Lower lobe of right lung (tissue), 2 donors: Measurements from ENCODE around the gene NUAK1. TPM values are rescaled to one million over a fixed set of nuclear protein-coding genes. Genes with fewer than 3 reads are reported as not detected.
"Not testable (repeated sequence)": the region's sequence is repeated elsewhere in the genome, so short reads cannot be mapped to it uniquely, and the experiment has no call there.

Experiments used
- ATAC-seq, 2 donors: fragments of 200-7000 bp; cut with Tn5 transposase; one replicate each; pipeline ENCODE4 v1.9.1; 2020 to 2022; ENCODE audit warnings: mild to moderate bottlenecking in 2 of 2, moderate library complexity in 2 of 2
- DNase-seq: peaks from one replicate; pipeline ENCODE4 v3.0.0-alpha.2; 2020
- H3K27ac ChIP-seq: fragments of 200-600 bp; one replicate; pipeline ENCODE4 v1.8.0; 2022
- H3K27me3 ChIP-seq: fragments of 200-600 bp; one replicate; pipeline ENCODE4 v1.8.0; 2022; ENCODE audit warnings: low read depth
- H3K36me3 ChIP-seq: fragments of 200-600 bp; one replicate; pipeline ENCODE4 v1.8.0; 2022; ENCODE audit warnings: mild to moderate bottlenecking
- H3K4me1 ChIP-seq: fragments of 200-600 bp; one replicate; pipeline ENCODE4 v1.8.0; 2022
- H3K4me3 ChIP-seq: fragments of 200-600 bp; one replicate; pipeline ENCODE4 v1.8.0; 2022; ENCODE audit warnings: mild to moderate bottlenecking
- H3K9me3 ChIP-seq: fragments of 200-600 bp; one replicate; pipeline ENCODE4 v1.8.0; 2022
- CTCF ChIP-seq: fragments of 200-600 bp; IDR thresholded peaks from one replicate; pipeline ENCODE4 v1.8.0; 2022; ENCODE audit warnings: antibody characterized with exemption, mild to moderate bottlenecking
- intact Hi-C: fragments of 100-400 bp; cut with DNase I; formaldehyde crosslinking; loops from one replicate; pipeline ENCODE4 v1.11.0; 2022
- total RNA-seq: library from RNA; stranded (reverse); fragmentation: NEBNext Ultra II Directional; extraction: Animal tissue kit (Norgen Biotek cat#: 25700); gene quantifications from one replicate; pipeline ENCODE4 v1.2.1, GENCODE V29; 2021
- donor health status: DM: no; HTN: yes; CAD: no; lungs with severe emphysema.

NUAK1 gene
- total RNA-seq, 1 donor from 2014 or later: 17.5 TPM

- ATAC-seq (peak; percentile 43 to 75), DNase-seq (no peak)
- H3K4me3 ChIP-seq: no peak overlapping the region
- intact Hi-C loops: no loop called here
- H3K27ac ChIP-seq: no peak overlapping the region
- peaks cover 10% of the 10 kb centered on the region for H3K4me1 ChIP-seq
- H3K9me3 ChIP-seq: peaks cover 11% of the 10 kb centered on the region
- no peaks in the 10 kb centered on the region for H3K36me3 ChIP-seq
- no peak for TF ChIP-seq CTCF
- H3K27me3 ChIP-seq: no peaks in the 10 kb centered on the region
These were observed 118.0 kb downstream of the NUAK1 start for GRCh38 chr12:106020736-106021135.

- peaks cover 11% of the 10 kb centered on the region for H3K9me3 ChIP-seq
- intact Hi-C loops: no loop called here
- DNase-seq (no peak), ATAC-seq (no peak)
- TF ChIP-seq CTCF: no peak
- H3K27me3 ChIP-seq: no peaks in the 10 kb centered on the region
- H3K4me1 ChIP-seq: peaks cover 10% of the 10 kb centered on the region
- no peak overlapping the region for H3K27ac ChIP-seq
- H3K36me3 ChIP-seq: no peaks in the 10 kb centered on the region
- no peak overlapping the region for H3K4me3 ChIP-seq
These were observed 119.6 kb downstream of the NUAK1 start for GRCh38 chr12:106019144-106019543.

GRCh38 chr12:106018286-106018685 lies 120.5 kb downstream of the NUAK1 start:
- intact Hi-C loops: no loop called here
- no peak for DNase-seq
- Histone ChIP-seq H3K27ac (no peak overlapping the region), H3K36me3 (no peaks in the 10 kb centered on the region), H3K9me3 (peaks cover 11% of the 10 kb centered on the region), H3K4me1 (peaks cover 10% of the 10 kb centered on the region), H3K4me3 (no peak overlapping the region), H3K27me3 (no peaks in the 10 kb centered on the region)
- TF ChIP-seq CTCF: no peak
- no peak for ATAC-seq

GRCh38 chr12:106016601-106017278 lies 122.0 kb downstream of the NUAK1 start:
- H3K27ac ChIP-seq, H3K27me3 ChIP-seq, DNase-seq, ATAC-seq, H3K4me3 ChIP-seq, intact Hi-C loops, H3K36me3 ChIP-seq: not testable (repeated sequence)
- Histone ChIP-seq H3K9me3 (peaks cover 11% of the 10 kb centered on the region), H3K4me1 (peaks cover 10% of the 10 kb centered on the region)

GRCh38 chr12:106015646-106016045 lies 123.1 kb downstream of the NUAK1 start:
- Histone ChIP-seq H3K27me3 (no peaks in the 10 kb centered on the region), H3K4me1 (peaks cover 4% of the 10 kb centered on the region), H3K9me3 (peaks cover 11% of the 10 kb centered on the region), H3K4me3 (no peak overlapping the region), H3K36me3 (no peaks in the 10 kb centered on the region), H3K27ac (no peak overlapping the region)
- intact Hi-C loops: no loop called here
- TF ChIP-seq CTCF: no peak
- DNase-seq: no peak
- no peak for ATAC-seq

DNA sequence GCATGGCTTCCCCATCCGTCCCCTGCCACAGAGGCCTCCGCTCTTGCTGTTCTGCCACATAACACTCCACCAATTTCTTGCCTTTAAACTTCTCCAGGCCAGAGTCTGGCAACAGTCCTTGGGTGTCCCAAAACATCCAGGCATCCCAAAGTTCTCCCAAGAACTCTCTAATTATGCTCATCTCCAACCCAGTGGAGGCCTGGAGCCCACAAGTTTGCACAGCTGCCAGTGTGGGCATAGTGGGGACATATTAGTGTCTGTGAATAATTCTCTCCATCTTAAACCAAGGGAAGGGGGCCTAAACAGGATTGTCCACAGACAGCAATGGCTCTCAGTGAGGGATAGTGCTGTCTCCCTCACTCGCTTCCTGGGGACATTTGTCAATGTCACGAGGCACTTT lies 124.8 kb downstream of the NUAK1 start:
- DNase-seq (no peak), ATAC-seq (no peak)
- Histone ChIP-seq H3K27ac (no peak overlapping the region), H3K36me3 (no peaks in the 10 kb centered on the region), H3K9me3 (peaks cover 11% of the 10 kb centered on the region), H3K4me3 (no peak overlapping the region), H3K4me1 (peaks cover 6% of the 10 kb centered on the region), H3K27me3 (no peaks in the 10 kb centered on the region)
- no peak for TF ChIP-seq CTCF
- intact Hi-C loops: no loop called here

Other genes starting within 250 kb of the NUAK1 start
- 32.2 TPM for gene CKAP4, start 109.1 kb upstream of the NUAK1 start, total RNA-seq
- gene TCP11L2, start 163.8 kb upstream of the NUAK1 start, total RNA-seq: 56.1 TPM
- gene POLR3B, start 218.8 kb upstream of the NUAK1 start, total RNA-seq: 9.6 TPM